ENCODE measurements around the gene JMJD1C.

JMJD1C gene

GRCh38 chr10:63466144-63466935 is 563 bp upstream of the JMJD1C start (continued):
- no peak for TF ChIP-seq ZNF639 (tag by site-specific recombination; IDR thresholded peaks at IDR 0.05)
- no peak for TF ChIP-seq PRDM2 (tag by site-specific recombination; IDR thresholded peaks at IDR 0.05; ENCODE audit: borderline replicate concordance)
- TF ChIP-seq SETDB1 (IDR thresholded peaks at IDR 0.05; ENCODE audit: insufficient read length, low read length), result no peak
- TF ChIP-seq ZNF26 (tag by site-specific recombination; IDR thresholded peaks at IDR 0.05), result no peak
- no peak for TF ChIP-seq ZNF785 (tag by site-specific recombination; IDR thresholded peaks at IDR 0.05)
- TF ChIP-seq IKZF3 (tag by site-specific recombination; IDR thresholded peaks at IDR 0.05), result no peak
- TF ChIP-seq ZNF341 (tag by site-specific recombination; IDR thresholded peaks at IDR 0.05; ENCODE audit: low read depth), result peak; percentile 31
- TF ChIP-seq ZNF221 (tag by site-specific recombination; IDR thresholded peaks at IDR 0.05; ENCODE audit: borderline replicate concordance), result no peak
- no peak for TF ChIP-seq ZNF350 (tag by site-specific recombination; IDR thresholded peaks at IDR 0.05)
- no peak for TF ChIP-seq MZF1 (tag by site-specific recombination; IDR thresholded peaks at IDR 0.05; ENCODE audit: borderline replicate concordance)
- no peak for TF ChIP-seq ZNF626 (tag by site-specific recombination; IDR thresholded peaks at IDR 0.05)
- no peak for TF ChIP-seq ZNF18 (tag by site-specific recombination; IDR thresholded peaks at IDR 0.05)
- no peak for TF ChIP-seq ZNF311 (tag by site-specific recombination; IDR thresholded peaks at IDR 0.05; ENCODE audit: borderline replicate concordance)
- TF ChIP-seq GLIS2 (tag by site-specific recombination; IDR thresholded peaks at IDR 0.05), result 0 out of 2 replicates have a peak, but pooled peaks have one; percentile 17
- TF ChIP-seq ZNF138 (tag by site-specific recombination; IDR thresholded peaks at IDR 0.05; ENCODE audit: borderline replicate concordance), result no peak
- TF ChIP-seq KLF17 (tag by site-specific recombination; IDR thresholded peaks at IDR 0.05), result no peak
- no peak for TF ChIP-seq ZNF155 (tag by site-specific recombination; IDR thresholded peaks at IDR 0.05)
- no peak for TF ChIP-seq ZNF148 (tag by site-specific recombination; IDR thresholded peaks at IDR 0.05; ENCODE audit: borderline replicate concordance)
- TF ChIP-seq PBX3 (CRISPR knock-in tag; IDR thresholded peaks at IDR 0.05), result no peak
- no peak for TF ChIP-seq ZNF211 (tag by site-specific recombination; IDR thresholded peaks at IDR 0.05; ENCODE audit: low read depth)
- TF ChIP-seq ZNF292 (tag by site-specific recombination; IDR thresholded peaks at IDR 0.05; ENCODE audit: borderline replicate concordance, low read depth), result no peak

All from HEK293 (cell line).